GM21786 (cell line): ENCODE measurements around the gene IL3RA.
"Not testable (repeated sequence)": the region's sequence is repeated elsewhere in the genome, so short reads cannot be mapped to it uniquely, and the experiment has no call there.

ENCODE experiments used
- ATAC-seq: cut with Tn5 transposase; IDR thresholded peaks from one replicate; pipeline ENCODE4 v1.9.1; 2021; ENCODE audit not compliant: unreplicated experiment

Gene IL3RA

GRCh38 chrX:1421433-1422134 is 85.0 kb downstream of the IL3RA start:
- ATAC-seq: no peak

- no peak for ATAC-seq
Observed at GRCh38 chrX:1422135-1422465, 85.5 kb downstream of the IL3RA start.

GRCh38 chrX:1423215-1423614 is 86.6 kb downstream of the IL3RA start:
- ATAC-seq: no peak

- no peak for ATAC-seq
Observed at GRCh38 chrX:1424147-1424851, 87.7 kb downstream of the IL3RA start.

GRCh38 chrX:1425381-1425780 is 88.8 kb downstream of the IL3RA start:
- ATAC-seq: no peak

GRCh38 chrX:1426321-1426720 is 89.7 kb downstream of the IL3RA start:
- ATAC-seq: not testable (repeated sequence)

- no peak for ATAC-seq
Observed at GRCh38 chrX:1427756-1428155, 91.2 kb downstream of the IL3RA start.

GRCh38 chrX:1430451-1430850 is 93.9 kb downstream of the IL3RA start:
- ATAC-seq: no peak
